Nucleus accumbens (tissue), 56 donors: ENCODE results near the gene SEPTIN5.

Source experiments
- DNase-seq, 56 donors: peaks; one replicate each; lab custom pipeline; 2025; lab: John Stamatoyannopoulos, UW

Gene SEPTIN5

DNA sequence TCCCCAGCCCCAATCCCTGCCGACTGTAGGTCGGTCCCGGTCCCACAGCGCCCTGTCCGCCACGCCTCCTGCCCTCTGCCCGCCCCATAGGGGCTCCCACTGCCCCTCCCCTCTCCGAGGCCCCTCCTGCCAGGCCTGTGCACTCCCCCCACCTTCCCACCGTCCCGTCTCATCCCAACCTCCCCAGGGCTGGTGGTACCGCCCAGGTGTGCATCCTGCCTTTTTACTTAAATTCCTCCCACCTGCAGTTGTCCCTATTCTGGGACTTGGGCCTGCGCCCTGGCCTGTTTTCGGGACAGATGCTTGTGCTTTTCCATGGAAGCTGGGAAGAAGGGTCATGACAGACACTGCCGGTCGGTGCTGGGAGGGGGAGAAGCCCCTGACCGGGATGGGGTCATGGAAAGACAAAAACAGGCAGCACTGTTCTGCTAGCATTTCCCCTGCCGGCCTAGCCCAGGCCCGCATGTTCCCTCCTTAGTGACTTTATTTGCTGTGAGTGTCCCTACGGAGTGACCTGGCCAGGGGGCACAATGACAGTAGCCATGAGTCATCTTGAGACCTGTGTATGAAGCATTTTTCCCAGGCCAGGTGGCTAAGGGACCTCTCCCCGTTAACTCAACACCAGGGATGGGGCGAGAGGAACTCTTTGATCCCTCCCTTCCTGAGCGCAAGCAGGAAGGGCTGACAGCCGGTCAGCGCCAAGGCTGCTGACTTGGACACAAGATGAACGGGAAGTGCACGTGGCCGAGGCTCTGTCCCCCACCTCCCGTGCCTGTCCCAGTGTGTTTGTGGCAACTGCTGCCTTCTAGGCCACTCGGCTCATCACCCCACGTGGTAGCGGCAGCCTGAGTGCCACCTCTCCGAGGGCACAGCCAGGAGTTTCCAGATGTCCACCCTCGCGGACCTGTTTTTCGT, 53.4 kb downstream of the SEPTIN5 start:
- DNase-seq: no peak

DNA sequence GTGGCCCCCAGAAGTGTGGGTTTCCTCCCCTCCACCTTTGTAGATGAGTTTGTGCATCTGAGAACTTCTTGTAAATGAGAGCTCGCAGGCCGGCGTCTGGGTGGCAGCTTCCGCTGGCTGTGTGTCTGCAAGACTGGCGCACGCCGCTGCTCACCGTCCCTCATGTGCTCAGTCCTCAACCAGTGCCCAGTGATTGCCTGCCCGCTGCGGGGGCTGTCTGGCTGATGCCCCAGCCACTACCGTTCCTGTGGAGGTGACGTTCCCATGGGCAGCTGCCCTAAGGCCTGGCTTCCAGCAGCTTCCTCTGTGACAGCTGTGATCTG, 55.1 kb downstream of the SEPTIN5 start:
- DNase-seq: no peak

DNA sequence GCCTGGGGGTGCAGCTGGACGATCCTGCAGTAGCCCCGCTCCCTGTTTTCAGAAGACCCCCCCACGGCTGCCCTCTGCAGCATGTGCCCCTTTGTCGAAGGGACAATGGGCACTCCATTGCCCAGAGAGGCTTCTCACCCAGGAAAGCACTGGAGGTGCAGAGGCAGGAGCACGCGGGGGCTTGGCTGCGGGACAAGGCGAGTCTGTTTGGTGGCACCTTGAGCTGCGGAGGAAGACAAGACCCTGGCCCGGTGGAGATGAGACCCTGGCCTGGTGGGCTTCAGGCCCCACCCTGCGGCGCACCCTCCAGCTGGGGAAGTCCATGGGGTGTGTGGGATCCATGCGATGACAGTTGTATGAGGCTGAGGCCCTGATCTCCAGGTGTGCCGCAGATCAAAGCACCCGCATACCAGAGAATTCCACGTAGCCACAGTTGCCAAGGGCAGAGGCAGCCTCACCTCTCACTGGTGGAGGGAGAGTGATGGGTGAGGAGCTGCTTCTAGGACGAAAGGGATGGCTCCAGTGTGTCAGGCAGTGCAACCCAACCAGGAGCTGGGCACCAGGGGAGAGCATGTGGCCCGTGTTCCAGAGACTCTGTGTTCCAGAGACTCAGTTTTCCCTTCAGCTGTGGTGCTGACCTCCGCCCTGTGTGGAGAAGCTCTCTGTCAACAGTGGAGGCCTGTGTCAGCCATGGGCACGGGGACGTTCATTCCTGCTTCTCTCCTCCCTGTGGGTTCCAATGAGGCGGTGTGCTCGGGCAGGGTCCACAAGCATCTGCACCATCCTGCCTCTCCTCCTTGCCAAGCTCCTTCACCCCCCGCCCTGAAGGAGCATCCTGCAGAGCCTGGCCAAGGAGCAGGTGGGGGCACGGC, 56.3 kb downstream of the SEPTIN5 start:
- no peak for DNase-seq

DNA sequence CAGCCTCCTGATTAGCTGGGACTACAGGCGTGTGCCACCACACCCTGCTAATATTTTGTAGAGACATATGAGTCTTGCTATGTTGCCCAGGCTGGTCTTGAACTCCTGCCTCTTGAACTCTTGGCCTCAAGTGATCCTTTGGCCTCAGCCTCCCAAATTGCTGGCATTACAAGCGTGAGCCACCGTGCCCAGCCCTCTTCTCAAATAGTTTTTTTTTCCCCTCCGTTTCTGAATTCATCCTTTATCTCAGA, 58.0 kb downstream of the SEPTIN5 start:
- no peak for DNase-seq
